PC-9 (cell line): ENCODE data around the gene DBF4B. TPM values are rescaled to one million over a fixed set of nuclear protein-coding genes. Genes with fewer than 3 reads are reported as not detected.

Experiments used
- BruUV-seq: library from RNA; stranded (reverse); fragments of 400-500 nt; replicated peaks from 2 replicates; lab custom pipeline; 2021; lab: Mats Ljungman, UMichigan
- CTCF ChIA-PET: fragments of 300-600 bp; sonication (Branson Sonifier 250); formaldehyde crosslinking; loops from one replicate; lab custom pipeline; 2022; ENCODE audit warnings: antibody characterized with exemption; lab: Charles Lee
- POLR2A ChIA-PET: fragments of 300-600 bp; sonication (Branson Sonifier 250); formaldehyde crosslinking; loops from one replicate; lab custom pipeline; 2022; ENCODE audit warnings: antibody characterized with exemption; ENCODE audit not compliant: unreplicated experiment; lab: Charles Lee
- DNase-seq, 2 experiments: peaks; one replicate each; pipeline versions ENCODE4 v3.0.0 to v3.0.0-alpha.2; 2015 to 2022; ENCODE audit warnings: mixed read lengths in 1 of 2
- H2AFZ ChIP-seq: fragments of 200-600 bp; sonication (generic); 2 replicates; pipeline ENCODE4 v1.8.1; 2017; ENCODE audit warnings: antibody characterized with exemption
- H3F3A ChIP-seq: fragments of 200-600 bp; sonication (generic); 2 replicates; pipeline ENCODE4 v1.8.1; 2017; ENCODE audit warnings: antibody characterized with exemption, mild to moderate bottlenecking, low read depth; ENCODE audit not compliant: insufficient read depth
- H3K27ac ChIP-seq: fragments of 200-600 bp; sonication (generic); 2 replicates; pipeline ENCODE4 v1.6.1; 2016; ENCODE audit warnings: mixed run types
- H3K27me3 ChIP-seq: fragments of 200-600 bp; sonication (generic); 2 replicates; pipeline ENCODE4 v1.6.1; 2016; ENCODE audit warnings: low read depth, mixed run types; ENCODE audit not compliant: insufficient read depth
- H3K36me3 ChIP-seq: fragments of 200-600 bp; sonication (generic); 2 replicates; pipeline ENCODE4 v1.6.1; 2016; ENCODE audit warnings: low read depth, mixed run types
- H3K4me1 ChIP-seq: fragments of 200-600 bp; sonication (generic); replicated peaks from 2 replicates; pipeline ENCODE4 v1.6.1; 2016; ENCODE audit warnings: mixed run types; ENCODE audit not compliant: insufficient read depth
- H3K4me2 ChIP-seq: fragments of 200-600 bp; sonication (generic); 2 replicates; pipeline ENCODE4 v1.6.1; 2017; ENCODE audit warnings: mixed run types
- H3K4me3 ChIP-seq: fragments of 200-600 bp; sonication (generic); 2 replicates; pipeline ENCODE4 v1.6.1; 2016; ENCODE audit warnings: mixed run types
- H3K79me2 ChIP-seq: fragments of 200-600 bp; sonication (generic); 2 replicates; pipeline ENCODE4 v1.6.1; 2017; ENCODE audit warnings: low read depth, mixed run types
- H3K9me2 ChIP-seq: fragments of 200-600 bp; sonication (generic); 2 replicates; pipeline ENCODE4 v1.8.1; 2017; ENCODE audit warnings: mild to moderate bottlenecking; ENCODE audit not compliant: insufficient read depth
- H3K9me3 ChIP-seq: fragments of 200-600 bp; sonication (generic); 2 replicates; pipeline ENCODE4 v1.8.1; 2016; ENCODE audit warnings: low read depth; ENCODE audit not compliant: insufficient read depth
- H4K20me1 ChIP-seq: fragments of 200-600 bp; sonication (generic); 2 replicates; pipeline ENCODE4 v1.8.1; 2017; ENCODE audit not compliant: insufficient read depth
- CTCF ChIP-seq: fragments of 200-600 bp; sonication (generic); conservative IDR thresholded peaks from 2 replicates; pipeline ENCODE4 v1.6.1; 2017; ENCODE audit warnings: mixed run types, antibody characterized with exemption, mild to moderate bottlenecking, moderate library complexity
- EZH2 ChIP-seq: fragments of 200-600 bp; sonication (generic); IDR thresholded peaks from 2 replicates; pipeline ENCODE4 v1.8.0; 2017; ENCODE audit warnings: antibody characterized with exemption, low read depth
- intact Hi-C: fragments of 100-400 bp; cut with micrococcal nuclease; formaldehyde crosslinking; loops from one replicate; pipeline ENCODE4 v1.10.0; 2022; ENCODE audit not compliant: unreplicated experiment
- total RNA-seq: library from RNA; stranded (reverse); gene quantifications from 2 replicates; pipeline ENCODE4 v1.2.3, GENCODE V29; 2021

The DBF4B gene
- total RNA-seq, 1 experiment from 2014 or later, result 33.3 TPM

- H3K4me2 ChIP-seq, result no peak overlapping the region
- H3K36me3 ChIP-seq, result no peaks in the 10 kb centered on the region
- H3F3A ChIP-seq, result no peaks in the 10 kb centered on the region
- no peak overlapping the region for H3K27ac ChIP-seq
- H3K79me2 ChIP-seq, result no peaks in the 10 kb centered on the region
- TF ChIP-seq EZH2, result no peak
- no peak for TF ChIP-seq CTCF
- POLR2A ChIA-PET, result no interaction called here
- no peaks in the 10 kb centered on the region for H3K9me3 ChIP-seq
- H4K20me1 ChIP-seq, result no peaks in the 10 kb centered on the region
- H2AFZ ChIP-seq, result no peak overlapping the region
- no peaks in the 10 kb centered on the region for H3K4me1 ChIP-seq
- no TSS peak for BruUV-seq
- no peaks in the 10 kb centered on the region for H3K27me3 ChIP-seq
- intact Hi-C loops, result no loop called here
- H3K9me2 ChIP-seq, result no peaks in the 10 kb centered on the region
- CTCF ChIA-PET, result no interaction called here
- no peak for DNase-seq
- H3K4me3 ChIP-seq, result no peak overlapping the region
Observed at GRCh38 chr17:44786551-44787081, 78.2 kb downstream of the DBF4B start.

GRCh38 chr17:44787271-44787940 is 78.9 kb downstream of the DBF4B start:
- ChIA-PET CTCF (no interaction called here), POLR2A (no interaction called here)
- Histone ChIP-seq H3K27ac (no peak overlapping the region), H4K20me1 (no peaks in the 10 kb centered on the region), H3K4me2 (no peak overlapping the region), H3F3A (no peaks in the 10 kb centered on the region), H3K4me3 (no peak overlapping the region), H3K9me3 (no peaks in the 10 kb centered on the region), H2AFZ (no peak overlapping the region), H3K4me1 (no peaks in the 10 kb centered on the region), H3K79me2 (no peaks in the 10 kb centered on the region), H3K27me3 (no peaks in the 10 kb centered on the region), H3K9me2 (no peaks in the 10 kb centered on the region), H3K36me3 (no peaks in the 10 kb centered on the region)
- BruUV-seq, result no TSS peak
- DNase-seq, result no peak
- intact Hi-C loops, result no loop called here
- no peak for TF ChIP-seq EZH2
- no peak for TF ChIP-seq CTCF

- H3K4me3 ChIP-seq, result no peak overlapping the region
- no peaks in the 10 kb centered on the region for H3K9me2 ChIP-seq
- ChIA-PET CTCF (no interaction called here), POLR2A (no interaction called here)
- intact Hi-C loops, result no loop called here
- no peaks in the 10 kb centered on the region for H3F3A ChIP-seq
- H3K9me3 ChIP-seq, result no peaks in the 10 kb centered on the region
- TF ChIP-seq CTCF (no peak), EZH2 (no peak)
- H3K27me3 ChIP-seq, result no peaks in the 10 kb centered on the region
- H3K4me1 ChIP-seq, result no peaks in the 10 kb centered on the region
- no peak for DNase-seq
- no peak overlapping the region for H3K27ac ChIP-seq
- no peaks in the 10 kb centered on the region for H3K36me3 ChIP-seq
- no peaks in the 10 kb centered on the region for H4K20me1 ChIP-seq
- H2AFZ ChIP-seq, result no peak overlapping the region
- H3K4me2 ChIP-seq, result no peak overlapping the region
- H3K79me2 ChIP-seq, result no peaks in the 10 kb centered on the region
- BruUV-seq, result no TSS peak
Observed at GRCh38 chr17:44788139-44788538, 79.7 kb downstream of the DBF4B start.
